ENCODE results near the gene CWC15.
"Not testable (repeated sequence)": the region's sequence is repeated elsewhere in the genome, so short reads cannot be mapped to it uniquely, and the experiment has no call there.

Gene CWC15

DNA sequence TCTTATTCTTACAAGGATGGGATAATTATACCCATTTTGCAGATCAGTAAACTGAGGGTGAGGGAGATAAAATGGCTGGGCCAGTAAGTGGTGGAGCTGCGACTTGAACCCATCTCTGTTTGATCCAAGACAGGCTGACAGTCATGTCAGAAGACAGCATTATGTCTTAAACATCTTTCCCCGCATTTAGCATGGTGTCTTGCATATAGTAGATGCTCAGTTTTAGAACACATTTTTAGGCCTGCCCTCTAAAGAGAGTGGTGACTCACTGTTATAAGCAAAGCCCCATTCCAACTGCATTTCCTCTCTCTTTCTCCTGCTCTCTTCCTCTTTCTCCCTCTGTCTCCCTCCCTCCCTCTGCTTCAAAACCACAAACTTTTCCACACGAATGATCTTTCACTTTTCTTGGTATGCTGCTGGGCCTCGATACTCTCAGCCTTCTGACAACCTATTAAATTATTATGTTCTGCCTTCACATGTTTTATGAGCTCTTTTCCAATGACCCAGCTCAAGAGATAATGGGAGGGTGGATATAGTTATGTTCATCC, 25.2 kb downstream of the CWC15 start:
- DNase-seq = no peak

DNA sequence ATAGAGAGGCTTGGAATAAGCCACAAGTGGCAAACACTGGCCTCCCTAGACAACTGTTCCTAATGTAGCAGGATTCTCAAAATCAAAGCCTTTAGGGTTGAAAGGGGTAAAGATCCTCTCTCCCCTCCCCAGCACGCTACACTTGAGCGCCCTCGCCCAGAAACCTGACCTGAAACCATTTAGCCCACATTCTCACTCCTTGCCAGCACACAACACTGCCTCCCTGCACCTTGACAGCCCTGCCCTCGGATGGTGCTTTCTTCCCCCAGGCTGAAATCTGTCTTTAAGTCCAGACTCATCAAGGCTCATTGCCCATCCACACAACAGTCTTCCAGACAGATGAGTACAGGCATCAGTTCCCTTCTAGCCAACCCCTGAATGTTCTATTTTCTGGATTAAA, 26.5 kb downstream of the CWC15 start:
- no peak for DNase-seq

DNA sequence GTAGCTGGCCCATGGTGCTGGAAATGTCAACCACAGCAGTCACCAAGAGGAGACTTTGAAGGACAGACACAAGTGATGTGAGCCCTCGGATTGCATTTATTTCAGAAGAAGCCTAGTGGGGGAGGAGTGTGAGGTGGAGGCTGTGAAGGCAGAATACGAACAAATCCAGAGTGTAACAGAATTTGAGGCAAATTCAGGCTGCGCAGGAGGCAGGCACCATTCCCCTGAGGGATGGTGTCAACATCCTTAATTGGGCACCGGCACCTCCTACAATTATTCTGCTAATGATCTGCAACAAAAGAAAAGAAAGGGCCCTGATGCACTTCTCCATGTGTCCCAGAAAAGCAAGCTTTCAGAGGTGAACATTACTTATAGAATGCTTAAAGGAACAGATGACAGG, 32.2 kb downstream of the CWC15 start:
- no peak for DNase-seq

DNA sequence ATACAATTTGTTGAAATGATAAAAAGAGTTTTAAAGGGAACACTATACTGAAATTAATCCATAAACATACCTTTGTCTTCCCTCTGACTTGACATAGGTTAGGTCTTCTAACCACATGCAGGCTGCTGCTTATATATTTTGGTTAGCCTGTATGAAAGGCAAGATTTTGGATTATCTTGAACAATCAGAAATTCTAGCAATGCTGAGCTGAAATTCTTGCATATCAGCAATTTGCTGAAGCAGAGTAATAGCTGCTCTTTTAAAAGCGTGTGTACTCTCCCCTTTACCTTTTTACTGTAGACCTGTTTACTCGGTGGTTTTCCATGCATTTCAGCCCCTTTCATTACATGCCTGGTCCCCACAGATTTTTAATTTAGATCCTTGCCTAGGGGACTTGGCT, 34.0 kb downstream of the CWC15 start:
- DNase-seq = no peak

DNA sequence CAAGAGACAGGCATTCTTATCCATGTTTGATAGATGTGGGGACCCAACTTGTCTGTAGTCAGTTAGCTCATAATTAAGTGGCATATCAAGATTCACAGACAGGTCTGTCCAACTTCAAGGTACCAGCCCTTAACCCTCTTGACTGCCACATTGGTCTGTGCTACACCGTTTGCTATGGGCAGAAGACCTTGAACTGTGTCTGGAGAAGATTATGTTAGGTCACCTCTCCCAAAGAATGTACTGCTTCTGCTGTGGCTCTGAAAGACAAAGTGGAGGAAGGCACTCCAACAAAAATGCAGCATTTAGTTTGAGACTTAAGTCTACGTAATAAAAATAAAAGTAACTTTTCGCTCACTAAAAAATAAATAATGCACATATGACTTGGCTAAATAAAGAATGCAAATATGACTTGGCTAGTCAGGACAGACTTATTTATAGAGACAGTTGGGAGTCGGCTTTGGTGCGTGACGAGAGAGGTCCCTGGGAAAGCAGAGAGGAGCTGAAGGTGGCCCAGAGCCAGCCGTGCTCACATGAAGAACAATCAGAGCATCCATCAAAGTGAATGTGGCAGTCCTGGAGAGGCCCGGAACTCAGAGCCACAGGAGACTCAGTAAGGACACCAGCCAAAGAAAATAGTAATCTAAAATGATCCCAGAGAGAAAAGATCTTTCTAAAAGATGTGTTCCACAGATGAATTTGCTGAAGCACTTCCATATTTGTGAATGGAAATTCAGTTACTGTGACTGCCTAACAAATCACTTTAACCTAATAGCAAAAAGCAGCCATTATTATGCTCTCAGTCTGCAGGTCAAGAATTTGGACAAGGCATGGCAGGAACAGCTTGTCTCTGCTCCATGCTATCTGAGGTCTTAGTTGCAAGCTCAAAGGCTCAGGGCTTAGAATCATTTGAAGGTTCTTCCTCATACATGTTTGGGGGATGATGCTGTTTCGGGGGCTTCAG, 35.0 kb downstream of the CWC15 start:
- DNase-seq = peak; percentile 91

DNA sequence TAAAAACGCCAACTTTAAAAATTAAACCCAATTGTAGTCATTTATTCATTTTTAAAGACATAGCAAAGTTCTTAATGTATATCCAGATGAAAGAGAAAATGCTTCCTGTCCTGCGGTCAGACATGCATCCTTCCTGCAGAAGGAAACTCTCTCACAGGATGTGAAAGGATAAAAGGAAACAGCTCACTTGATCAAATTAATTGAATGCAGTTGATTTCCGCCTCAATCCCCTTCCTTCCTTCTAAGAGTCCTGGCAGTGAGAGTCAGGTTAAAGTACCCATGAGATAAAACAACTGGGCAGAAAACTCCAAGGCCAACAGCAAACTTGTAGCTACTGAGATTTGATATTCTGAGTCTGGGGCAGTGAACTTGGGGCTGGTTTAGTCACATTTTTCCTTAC, 38.5 kb downstream of the CWC15 start:
- no peak for DNase-seq

DNA sequence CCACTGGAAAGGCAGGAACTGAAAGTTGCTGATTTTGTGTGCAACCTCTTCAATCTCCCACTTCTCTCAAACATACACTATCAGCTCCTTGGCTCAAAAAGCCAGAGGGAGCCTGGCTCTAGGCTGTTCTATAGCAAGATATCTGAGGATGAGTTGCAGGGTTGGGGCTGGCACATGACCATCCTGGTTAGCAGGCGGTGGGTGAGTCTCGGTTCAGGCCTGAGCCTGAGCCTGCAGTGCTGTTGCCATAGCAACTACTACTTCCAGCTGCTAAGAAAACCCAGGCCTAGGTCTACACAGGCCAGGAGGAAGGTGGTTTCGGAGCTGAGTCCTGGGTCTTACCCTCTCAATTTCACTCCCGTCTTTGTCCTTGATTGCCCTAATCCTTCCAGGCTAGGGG, 39.0 kb downstream of the CWC15 start:
- no peak for DNase-seq

DNA sequence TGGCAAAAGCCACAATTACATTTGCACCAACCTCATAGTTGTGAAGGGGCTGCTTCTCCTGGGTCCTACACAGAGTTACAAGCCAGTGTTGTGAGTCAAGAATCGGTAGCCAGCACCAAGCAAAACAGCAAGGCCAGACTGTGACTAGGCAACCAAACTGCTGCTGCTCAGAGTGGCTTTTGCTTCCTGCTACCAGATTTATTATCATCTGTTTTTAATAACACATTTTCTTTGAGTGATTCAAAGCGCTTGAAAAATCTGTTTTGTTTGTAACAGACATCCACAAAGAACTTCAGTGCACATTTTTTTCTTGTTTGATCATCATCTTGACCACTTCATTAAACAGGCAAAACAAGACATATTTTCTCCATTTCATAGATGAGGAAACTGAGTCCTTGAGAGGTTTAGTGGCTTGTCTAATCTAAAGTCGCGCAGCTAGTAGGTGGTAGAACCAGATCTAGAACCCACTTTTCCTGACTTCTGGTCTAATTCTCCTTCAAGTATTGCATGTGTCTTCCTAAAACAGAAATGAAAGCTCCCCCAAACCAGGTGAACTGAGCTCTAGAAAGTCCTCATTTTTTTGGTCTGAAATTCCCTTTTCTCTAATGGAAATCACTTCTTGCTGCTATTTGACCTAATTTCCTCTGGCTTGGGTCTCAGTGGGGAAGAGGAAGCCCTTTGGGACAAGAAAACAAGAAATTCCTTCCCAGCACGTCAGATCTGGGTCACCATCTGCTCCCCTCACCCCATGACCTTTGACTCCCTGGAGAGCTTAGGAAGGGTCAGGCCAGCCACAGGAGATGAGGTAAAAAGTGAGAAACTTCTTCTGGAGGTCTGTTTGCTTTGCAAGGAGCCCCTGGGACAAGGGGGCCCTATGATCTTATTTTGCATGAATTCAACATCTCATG, 39.9 kb downstream of the CWC15 start:
- DNase-seq = peak; percentile 44

DNA sequence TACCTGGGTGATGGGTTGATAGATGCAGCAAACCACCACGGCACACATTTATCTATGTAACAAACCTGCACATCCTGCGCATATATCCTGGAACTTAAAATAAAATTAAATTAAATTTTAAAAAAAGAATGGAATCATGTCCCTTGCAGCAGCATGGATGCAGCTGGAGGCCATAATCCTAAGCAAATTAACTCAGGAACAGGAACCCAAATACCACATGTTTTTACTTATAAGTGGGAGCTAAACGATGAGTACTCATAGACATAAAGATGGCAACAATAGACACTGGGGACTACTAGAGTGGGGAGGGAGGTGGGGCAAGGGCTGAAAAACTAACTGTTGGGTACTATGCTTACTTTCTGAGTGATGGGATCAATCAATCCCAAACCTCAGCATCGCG, 40.9 kb downstream of the CWC15 start:
- DNase-seq = no peak

DNA sequence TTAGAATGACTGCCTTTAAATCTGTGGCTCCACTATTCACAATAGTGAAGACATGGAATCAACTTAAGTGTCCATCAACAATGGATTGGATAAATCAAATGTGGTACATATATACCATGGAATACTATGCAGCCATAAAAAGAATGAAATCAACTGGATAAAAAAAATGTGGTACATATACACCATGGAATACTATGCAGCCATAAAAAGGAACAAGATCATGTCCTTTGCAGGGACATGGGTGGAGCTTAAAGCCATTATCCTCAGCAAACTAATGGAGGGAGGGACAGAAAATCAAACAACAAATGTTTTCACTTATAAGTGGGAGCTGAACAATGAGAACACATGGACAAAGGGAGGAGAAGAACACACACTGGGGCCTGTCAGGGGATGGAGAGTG, 41.3 kb downstream of the CWC15 start:
- not testable (repeated sequence) for DNase-seq

DNA sequence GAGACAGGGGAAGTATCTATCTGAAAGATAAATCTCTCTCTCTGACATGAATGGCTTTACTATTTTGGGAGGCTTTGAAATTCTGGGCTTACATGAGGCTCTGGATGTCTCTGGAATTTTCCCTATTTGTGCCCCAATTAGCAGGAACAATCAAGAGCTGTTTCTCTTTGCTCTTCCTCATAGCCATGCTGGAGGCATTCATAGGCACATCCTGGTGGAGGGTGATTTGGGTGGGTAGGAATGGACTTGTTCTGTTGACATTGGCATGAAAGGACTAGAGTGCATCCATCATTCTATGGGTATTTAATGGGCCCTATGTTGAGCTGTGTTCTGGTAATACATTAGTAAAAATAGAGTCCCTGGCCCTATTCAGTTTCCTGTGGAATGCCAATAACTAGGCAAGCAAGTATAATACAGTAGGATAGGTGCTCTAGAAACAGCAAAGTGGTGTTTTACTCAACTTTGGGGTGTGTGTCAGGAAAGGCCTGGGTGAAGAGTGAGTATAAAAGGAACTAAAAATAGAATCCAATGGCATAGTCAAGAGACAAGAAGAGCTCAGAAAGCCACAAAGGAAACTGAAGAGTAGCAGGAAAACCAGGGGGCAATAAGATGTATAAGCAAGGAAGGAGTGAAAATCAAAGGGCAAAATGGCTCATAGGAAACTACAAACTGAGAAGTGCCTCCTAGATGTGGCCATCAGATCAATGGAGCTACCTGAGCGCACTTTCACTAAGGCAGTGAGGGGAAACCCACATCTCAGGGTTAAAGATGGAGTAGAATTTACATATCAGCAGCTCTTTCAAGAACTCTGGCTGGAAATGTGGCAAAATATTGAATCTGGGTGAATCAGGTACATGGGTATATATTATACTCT, 45.0 kb downstream of the CWC15 start:
- no peak for DNase-seq

DNA sequence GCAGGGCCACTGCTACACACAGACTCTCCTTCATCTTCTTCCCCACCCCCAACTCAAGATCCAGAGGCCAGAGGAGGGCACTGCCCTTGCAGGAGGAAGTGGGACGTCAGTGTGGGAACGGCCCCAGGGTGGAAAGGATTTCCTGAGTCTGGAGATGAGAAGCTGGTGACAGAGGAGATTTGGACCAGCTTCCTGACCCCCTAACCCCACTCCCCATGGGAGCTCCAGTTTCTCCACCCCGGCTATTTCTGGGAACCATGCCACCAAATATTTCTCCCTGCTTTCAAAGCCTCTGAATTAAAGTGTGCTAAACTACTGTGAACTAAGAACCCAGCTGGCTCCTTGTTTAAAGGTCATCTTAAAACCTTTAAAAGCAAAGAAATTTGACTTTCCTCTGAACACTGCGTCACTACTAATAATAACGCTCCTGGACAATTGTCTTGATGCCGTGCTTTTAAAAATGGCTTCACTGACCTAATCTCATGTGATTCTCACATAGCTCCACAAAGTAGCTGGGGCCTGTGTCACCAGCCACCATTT, 46.6 kb downstream of the CWC15 start:
- peak; percentile 89 for DNase-seq

DNA sequence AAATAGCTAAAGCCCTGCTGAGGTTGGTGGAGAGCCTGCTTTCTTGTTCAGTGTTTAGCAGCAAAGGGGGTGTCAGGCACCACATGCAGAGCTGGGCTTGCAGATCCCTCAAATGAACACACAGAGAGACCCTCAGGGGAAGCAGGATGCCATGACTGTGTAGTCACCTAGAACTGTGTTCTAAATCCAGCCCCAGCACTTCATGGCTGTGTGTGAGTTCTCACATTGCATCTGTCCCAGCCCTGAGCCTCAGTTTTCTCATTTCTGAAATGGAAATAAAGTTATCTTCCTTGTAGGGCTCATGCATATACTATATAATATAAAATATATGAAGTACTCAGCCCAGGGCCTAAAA, 47.1 kb downstream of the CWC15 start:
- no peak for DNase-seq

DNA sequence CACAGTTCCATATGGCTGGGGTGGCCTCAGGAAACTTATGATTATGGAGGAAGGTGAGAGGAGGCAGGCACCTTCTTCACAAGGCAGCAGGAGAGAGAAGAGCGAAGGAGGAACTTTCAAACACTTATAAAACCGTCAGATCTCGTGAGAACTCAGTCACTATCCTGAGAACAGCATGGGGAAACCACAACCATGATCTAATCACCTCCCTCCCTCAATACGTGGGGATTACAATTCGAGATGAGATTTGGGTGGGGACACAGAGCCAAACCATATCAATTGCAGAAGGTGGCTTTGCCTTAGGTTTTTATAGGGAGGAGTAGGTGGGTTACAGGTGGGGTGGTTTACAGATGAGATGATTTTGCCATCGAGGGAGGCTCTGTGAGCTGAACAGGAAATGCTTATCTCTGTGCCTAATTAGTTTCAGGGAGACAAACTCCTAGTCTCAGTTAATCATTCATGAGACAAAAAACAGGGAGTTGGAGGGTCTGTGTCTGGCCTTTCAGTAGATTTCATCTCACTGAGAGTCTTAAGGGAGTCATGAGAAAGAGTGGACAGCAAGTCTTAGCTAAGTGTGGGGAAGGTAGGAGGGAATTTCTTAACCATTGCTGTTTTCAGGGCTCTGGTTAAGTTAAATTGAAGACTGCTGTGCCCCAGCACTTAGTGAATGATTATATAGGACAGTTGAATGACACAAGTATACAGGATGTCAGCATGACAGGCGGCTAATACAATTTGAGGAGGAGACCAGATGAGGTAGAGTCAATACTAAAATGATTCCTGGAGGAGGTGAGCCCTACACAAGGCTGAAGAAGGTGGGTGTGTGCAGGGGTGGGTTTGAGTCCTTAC, 47.7 kb downstream of the CWC15 start:
- DNase-seq = no peak

DNA sequence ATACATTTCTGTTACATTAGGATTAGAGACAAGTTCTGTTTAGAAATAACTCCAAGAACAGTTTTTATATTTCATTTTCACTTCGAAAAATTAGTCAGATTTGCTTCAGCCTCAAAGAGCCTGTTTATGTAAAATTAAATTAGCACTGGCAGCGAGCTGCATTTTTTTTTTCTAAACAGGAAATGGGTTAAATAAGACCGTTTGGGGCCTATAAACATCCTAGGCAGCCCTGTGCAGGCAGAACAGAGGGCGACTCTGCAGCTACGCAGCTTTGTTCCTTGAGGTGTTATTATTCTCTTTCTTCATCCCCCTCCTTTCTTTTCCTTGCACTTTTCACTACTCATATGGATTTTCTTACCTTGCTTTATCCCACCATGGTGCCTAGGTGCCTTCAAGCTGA, 48.7 kb downstream of the CWC15 start:
- no peak for DNase-seq

DNA sequence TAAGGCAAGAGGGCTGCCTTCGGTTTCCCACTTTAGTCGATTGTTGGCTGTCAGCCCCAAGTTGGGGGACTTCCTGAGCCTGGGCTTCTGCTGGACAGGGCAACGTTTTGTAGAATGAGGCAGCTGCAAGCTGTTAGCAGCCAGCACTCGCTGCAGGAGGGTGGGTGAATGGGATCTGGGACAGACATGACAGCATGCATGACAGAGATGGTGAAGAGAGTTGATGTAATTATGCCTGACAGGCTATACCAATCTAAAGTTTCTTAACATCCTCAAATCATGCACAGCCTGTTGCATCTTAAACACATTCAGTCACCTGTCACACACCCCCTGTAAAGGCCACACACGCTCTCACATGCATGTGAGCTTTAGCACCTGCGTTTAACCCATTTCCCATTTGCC, 49.2 kb downstream of the CWC15 start:
- no peak for DNase-seq

DNA sequence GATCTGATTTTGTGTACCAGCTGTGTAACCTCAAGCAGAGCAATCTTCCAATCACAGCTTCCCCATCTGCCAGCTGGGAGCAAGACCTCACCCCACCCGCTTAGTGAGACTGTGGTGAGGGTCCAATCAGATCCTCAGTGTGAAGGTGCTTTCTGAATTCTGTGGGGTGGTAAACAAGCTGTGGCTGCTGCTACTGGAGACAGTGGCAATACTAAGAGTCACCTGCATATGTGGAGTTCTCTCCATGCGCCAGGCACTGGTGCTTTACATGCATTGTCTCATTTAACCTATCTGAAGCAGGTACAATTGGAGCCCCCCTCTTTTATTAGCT, 50.4 kb downstream of the CWC15 start:
- no peak for DNase-seq

DNA sequence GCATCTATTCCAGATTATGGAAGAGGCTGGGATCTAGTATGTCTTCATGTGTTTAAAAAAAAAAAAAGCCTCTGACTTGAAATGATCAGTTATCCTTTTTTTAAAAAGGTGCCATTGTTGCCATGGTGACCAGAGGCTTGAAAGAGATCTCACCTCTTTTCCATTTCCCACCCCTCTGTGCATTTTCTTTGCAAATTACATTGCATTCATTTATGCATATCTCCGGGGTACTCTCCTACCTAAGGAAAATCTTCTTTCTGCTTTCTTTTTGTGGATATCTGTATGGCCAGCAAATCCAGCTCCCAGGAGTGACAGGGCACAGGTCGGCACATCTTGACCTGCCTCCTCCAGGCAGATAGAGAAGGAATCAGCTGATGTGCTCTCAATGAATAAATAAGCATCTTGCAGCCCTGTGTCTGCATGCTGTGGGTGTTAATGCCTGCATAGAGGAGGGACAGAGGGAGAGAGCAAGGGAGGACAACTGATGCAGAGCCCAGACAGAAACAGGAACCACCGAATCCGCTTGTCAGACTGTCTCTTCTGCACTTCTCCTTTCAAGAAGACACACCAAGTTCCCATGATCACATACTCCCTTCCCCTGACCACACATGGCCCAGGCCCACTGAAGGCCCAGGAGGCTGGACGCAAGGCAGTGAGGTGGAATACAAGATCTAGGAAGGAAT, 50.9 kb downstream of the CWC15 start:
- DNase-seq = no peak

DNA sequence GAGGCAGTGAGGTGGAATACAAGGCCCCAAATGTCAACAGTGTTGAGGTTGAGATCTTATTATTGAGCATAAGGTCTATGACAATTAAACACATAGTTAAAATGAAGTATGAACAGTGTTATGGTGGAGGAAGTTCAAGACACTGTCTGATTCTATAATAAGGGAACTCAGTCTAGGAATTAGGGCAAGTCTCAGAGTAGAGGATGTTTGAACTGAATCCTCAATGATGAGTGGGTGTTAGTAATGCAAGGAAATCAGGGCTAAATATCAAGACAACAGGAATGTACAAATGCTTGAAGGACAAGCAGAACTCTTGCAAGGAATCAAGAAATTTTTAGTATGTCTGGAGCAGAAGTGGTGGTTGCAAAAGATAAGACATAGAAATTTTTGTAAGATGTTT, 53.0 kb downstream of the CWC15 start:
- DNase-seq = no peak

DNA sequence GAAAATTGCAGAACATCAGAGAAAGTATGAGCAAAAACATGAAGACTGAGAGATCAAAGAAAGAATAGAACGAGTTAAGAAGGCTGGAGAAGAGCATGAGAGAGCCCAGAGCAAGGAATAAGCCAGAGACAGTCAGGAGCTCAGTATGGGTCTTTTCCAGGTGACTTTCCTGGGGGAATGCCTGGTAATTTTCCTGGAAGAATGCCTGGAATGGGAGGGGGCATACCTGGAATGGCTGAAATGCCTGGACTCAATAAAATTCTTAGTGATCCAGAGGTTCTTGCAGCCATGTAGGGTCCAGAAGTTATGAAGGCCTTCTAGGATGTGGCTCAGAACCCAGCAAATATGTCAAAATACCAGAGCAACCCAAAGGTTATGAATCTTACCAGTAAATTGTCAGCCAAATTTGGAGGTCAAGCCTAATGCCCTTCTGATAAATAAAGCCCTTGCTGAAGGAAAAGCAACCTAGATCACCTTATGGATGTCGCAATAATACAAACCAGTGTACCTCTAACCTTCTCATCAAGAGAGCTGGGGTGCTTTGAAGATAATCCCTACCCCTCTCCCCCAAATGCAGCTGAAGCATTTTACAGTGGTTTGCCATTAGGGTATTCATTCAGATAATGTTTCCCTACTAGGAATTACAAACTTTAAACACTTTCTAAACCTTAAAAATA, 59.5 kb downstream of the CWC15 start:
- not testable (repeated sequence) for DNase-seq

All from right hindlimb (tissue), 1 donor.